ENCODE measurements around the gene FRRS1. TPM values are rescaled to one million over a fixed set of nuclear protein-coding genes. Genes with fewer than 3 reads are reported as not detected.
A peak's percentile ranks its signal among the peaks of the same experiment; 100 is the strongest.

Gene FRRS1
- total RNA-seq, 4 donors from 2014 or later, result 3.6 to 13.1 (median 7.3) TPM

- DNase-seq (ENCODE audit: low spot score) (no peak), ATAC-seq (ENCODE audit: low FRiP score) (peak; percentile 87)
Measured at GRCh38 chr1:99680270-99680669, 86.2 kb downstream of the FRRS1 start.

GRCh38 chr1:99677416-99677815 is 89.0 kb downstream of the FRRS1 start:
- no peak for ATAC-seq (ENCODE audit: low FRiP score)
- TF ChIP-seq CTCF (IDR thresholded peaks at IDR 0.05), result no peak
- no peak for DNase-seq (ENCODE audit: low spot score)

More at GRCh38 chr1:99680270-99680669, 86.2 kb downstream of the FRRS1 start:
- no peak for TF ChIP-seq CTCF (IDR thresholded peaks at IDR 0.05)

GRCh38 chr1:99676876-99677275 is 89.6 kb downstream of the FRRS1 start:
- no peak for DNase-seq (ENCODE audit: low spot score)
- TF ChIP-seq CTCF (IDR thresholded peaks at IDR 0.05), result no peak
- no peak for ATAC-seq (ENCODE audit: low FRiP score)

GRCh38 chr1:99675994-99676393 is 90.4 kb downstream of the FRRS1 start:
- DNase-seq (ENCODE audit: low spot score) (no peak), ATAC-seq (ENCODE audit: low FRiP score) (no peak)
- no peak for TF ChIP-seq CTCF (IDR thresholded peaks at IDR 0.05)

- no peak for ATAC-seq (ENCODE audit: low FRiP score)
Measured at GRCh38 chr1:99675292-99675691, 91.1 kb downstream of the FRRS1 start.

GRCh38 chr1:99674115-99675064 is 92.0 kb downstream of the FRRS1 start:
- no peak for TF ChIP-seq CTCF (IDR thresholded peaks at IDR 0.05)
- ATAC-seq (ENCODE audit: low FRiP score) (no peak), DNase-seq (ENCODE audit: low spot score) (no peak)

More at GRCh38 chr1:99675292-99675691, 91.1 kb downstream of the FRRS1 start:
- DNase-seq (ENCODE audit: low spot score), result no peak
- TF ChIP-seq CTCF (IDR thresholded peaks at IDR 0.05), result no peak

GRCh38 chr1:99673315-99673714 is 93.1 kb downstream of the FRRS1 start:
- TF ChIP-seq CTCF (IDR thresholded peaks at IDR 0.05), result no peak
- no peak for DNase-seq (ENCODE audit: low spot score)
- no peak for ATAC-seq (ENCODE audit: low FRiP score)
